ENCODE measurements around the gene LYZL1.
"Not testable (repeated sequence)": the region's sequence is repeated elsewhere in the genome, so short reads cannot be mapped to it uniquely, and the experiment has no call there.

The LYZL1 gene

GRCh38 chr10:29310463-29310862, 21.6 kb downstream of the LYZL1 start:
- not testable (repeated sequence) for DNase-seq

DNA sequence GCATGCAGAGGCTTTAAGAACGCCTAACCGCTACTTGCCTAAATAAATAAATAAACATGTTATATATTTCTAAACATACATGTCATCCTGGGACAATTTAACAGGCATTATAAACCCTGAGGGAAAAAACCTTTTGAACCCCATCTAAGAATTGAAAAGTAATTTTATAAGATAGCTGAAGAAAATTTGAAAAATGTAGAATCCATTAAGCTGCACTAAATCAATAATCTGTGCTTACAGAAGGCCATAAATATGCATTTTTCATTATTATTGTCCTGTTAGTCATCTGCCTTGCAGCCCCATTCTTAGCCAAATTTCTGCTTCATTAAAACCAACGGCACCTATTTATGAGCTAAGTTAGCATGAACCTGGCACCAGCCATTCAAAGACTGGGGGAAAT, 24.2 kb downstream of the LYZL1 start:
- no peak for DNase-seq

DNA sequence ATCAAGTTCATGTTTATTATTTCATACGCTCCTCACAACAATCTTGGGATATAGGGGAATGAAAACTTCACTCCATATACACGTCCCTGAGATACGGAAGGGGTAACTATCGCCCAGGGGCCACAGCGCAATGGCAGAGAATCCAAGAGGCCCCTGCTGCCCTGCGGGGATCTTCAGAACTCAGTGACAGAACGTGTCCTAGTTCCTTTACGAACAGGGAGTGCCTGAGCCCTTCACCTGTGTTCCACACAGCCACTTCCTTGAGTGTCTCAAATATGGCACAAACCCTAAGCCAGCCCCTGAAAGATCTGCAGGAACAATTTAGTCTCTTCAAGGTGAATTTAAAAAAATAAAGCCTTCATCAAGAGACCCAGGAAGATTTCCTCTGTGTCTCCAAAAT, 25.9 kb downstream of the LYZL1 start:
- no peak for DNase-seq

- no peak for DNase-seq
Measured at GRCh38 chr10:29315814-29316213, 26.9 kb downstream of the LYZL1 start.

DNA sequence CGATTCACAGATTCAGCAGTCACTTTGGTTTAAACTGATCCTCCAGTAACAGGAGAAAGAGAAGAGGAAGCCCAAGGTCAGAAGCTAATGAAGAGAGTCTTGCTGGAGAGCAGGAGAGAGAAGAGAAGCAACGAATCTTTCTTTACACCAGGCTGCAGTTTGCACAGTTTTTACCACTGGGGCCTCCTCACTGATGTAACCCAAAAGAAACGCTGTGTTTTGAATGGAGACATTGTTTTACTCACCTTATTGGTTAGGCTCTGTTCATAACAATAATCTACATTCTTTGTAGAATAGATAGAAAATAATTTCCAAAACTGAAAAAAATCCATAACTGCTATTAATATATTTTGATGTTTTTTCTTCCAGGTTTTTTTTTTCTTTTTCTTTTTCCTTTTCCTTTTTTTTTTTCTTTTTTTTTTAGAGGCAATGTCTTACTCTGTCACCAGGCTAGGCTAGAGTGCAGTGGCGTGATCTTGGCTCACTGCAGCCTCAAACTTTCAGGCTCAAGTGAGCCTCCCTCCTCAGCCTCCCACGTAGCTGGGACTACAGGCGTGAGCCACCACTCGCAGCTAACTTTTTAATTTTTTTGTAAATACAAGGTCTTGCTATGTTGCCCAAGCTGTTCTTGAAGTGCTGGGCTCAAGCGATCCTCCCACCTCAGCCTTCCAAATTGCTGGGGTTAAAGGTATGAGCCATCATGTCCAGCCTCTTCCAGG, 27.6 kb downstream of the LYZL1 start:
- DNase-seq, result no peak

DNA sequence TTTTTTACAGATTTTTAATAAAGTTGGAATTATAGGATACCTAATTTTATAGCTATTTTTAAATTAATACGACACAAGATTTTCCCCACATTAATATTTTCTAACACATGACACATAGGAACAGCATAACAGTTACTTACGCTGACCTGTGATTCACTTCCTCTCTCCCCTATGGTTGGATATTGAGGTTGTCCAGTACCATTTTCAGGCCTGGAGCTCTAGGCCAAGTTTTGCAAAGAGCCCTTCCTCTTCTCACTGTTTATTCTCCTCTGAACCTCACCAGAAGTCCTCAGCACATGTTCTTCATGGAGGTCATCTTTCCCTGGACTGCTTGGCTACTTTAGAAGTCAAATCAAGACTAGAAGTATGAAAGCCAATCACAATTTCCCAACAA, 28.2 kb downstream of the LYZL1 start:
- no peak for DNase-seq

GRCh38 chr10:29317423-29318021, 28.7 kb downstream of the LYZL1 start:
- DNase-seq, result no peak

- DNase-seq, result peak; percentile 53
Measured at GRCh38 chr10:29318141-29319071, 29.5 kb downstream of the LYZL1 start.

DNA sequence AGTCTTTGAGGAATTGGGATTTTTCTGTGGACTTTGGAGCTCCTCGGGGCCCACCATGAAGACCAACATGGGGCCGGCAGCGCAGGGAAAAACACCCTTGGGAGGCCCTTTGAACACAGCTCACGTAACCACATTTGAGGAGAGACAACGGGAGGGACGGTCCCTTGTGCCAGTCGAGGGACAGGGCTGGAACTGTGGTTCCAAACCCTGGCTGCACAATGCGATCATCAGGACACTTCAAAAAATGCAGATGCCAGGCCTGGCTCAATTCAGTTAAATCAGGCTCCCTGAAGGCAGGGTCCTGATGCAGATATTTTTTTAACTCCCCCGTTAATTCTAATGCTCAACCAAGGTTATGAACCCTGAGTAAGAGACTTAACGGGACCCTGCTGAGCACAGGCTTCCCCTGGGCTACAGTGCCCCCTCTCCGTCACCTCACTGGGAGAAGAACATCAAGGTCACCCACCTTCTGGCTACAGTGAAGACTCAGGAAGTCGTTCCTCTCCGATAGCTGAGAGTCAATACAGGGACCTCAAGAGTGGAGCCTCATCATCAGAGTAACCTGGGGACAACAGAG, 30.4 kb downstream of the LYZL1 start:
- no peak for DNase-seq

DNA sequence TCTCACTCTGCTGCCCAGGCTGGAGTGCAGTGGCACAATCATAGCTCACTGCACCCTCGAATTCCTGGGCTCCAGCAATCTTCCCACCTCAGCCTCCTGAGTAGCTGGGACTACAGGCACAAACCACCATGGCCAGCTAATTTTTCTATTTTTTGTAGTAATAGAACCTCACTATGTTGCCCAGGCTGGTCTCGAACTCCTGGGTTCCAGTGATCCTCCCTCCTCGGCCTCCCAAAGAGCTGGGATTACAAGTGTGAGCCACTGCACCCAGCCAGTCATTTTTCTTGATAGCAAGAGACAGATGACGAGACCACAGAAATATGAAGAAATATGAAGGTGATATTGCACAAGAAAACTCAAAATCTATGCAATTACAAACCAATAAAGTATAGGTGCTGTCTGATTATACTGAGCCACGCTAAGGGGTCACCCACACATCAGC, 31.8 kb downstream of the LYZL1 start:
- not testable (repeated sequence) for DNase-seq

DNA sequence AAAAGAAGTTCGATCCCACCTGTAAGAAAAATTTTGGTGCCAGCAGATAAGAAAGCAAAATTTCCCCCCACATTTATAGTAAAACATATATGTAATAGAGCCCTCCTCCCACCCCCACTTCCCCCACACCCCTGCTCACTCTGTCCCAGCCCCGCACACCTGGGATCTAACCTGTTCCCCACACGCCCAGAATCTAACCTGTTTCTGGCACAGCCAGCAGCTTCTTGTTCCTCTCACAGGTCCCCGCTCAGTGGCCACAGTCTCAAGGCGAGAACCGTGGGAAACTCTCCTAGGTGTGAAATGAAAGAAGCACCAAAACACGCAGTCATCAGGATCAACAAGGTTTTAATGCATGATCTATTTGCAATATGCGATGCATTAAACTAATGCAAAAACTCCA, 32.8 kb downstream of the LYZL1 start:
- DNase-seq, result no peak

GRCh38 chr10:29322918-29323317, 34.0 kb downstream of the LYZL1 start:
- no peak for DNase-seq

DNA sequence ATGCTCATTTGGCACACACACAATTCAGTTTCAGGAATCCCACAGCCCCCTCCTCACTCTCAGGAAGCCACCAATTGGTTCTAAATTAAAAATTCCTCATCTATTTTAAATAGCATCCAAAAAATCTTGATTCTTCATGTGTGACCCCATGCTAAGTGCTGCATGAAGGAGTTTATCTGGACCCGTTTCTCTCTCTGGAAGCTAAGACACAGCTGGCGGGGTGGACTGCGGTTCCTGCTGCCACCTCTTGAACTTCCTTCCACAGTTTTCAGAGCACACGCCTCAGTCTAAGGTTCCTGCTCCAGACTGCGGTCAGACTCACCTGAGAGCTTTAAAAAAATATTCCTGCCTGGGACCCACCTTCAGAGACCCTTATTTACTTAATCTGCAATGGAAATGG, 34.5 kb downstream of the LYZL1 start:
- no peak for DNase-seq

DNA sequence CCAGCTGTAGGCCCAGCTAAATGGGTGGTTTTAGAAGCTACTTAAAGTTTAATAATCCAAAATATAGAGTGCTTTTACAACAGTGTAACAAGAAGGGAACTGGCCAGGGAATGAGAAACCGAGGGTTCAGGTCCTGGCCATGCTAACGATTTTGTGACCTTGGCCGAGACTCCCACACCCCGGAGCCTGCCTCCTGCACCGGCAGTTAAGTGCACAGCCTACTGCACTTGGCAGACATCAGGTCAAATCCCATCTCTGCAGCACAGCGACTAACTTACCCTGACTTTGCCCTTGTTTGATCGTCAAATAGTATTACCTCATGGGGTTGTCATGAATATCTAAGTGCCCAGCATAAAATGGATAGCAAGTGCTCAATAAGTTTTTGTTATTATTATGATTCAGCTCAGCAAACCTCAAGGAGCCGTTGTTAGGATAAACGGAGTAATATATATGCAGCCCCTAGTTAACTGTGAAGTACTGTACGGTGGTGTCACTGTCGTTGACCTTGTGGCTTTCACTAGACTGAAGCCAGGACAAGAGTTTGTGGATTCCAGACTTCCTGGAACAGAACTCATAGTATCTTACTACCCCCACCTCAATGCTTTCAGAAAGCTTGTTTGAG, 35.5 kb downstream of the LYZL1 start:
- DNase-seq, result no peak

DNA sequence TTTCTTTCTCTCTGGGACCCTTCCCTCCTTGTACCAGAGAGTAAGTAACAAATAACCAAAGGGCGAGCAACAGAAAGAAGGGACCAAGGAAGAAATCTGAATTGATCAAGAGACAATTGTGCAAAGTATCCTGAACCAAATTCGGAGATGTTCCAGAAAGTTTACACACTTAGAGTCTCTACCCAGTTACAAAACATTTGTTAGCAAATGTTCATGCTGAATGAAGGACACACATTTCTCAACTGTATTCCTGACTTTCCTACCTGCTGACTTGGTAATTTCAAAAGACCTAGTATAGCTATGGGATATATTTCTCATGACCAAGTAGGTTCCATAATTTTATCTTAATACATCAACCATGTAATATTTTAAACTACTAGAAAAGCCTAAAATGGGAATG, 37.4 kb downstream of the LYZL1 start:
- DNase-seq, result no peak

- DNase-seq, result no peak
Measured at GRCh38 chr10:29326886-29327745, 38.2 kb downstream of the LYZL1 start.

DNA sequence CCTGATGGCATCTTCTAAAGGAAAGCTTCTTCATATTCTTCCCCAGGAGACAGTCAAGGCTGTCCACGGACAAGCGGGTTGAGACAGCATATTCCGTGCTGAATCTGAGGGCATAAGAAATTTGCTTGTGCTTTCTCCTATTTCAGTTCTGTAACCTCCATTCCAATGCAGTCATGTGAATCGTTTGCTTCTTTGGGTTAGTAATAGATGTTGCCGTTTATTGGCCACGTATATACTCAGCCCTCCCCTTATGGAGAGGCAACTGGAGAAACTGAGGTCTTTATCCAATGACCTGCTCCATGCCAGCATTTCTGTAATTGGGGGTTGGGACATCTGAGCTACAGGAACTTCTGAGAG, 38.9 kb downstream of the LYZL1 start:
- DNase-seq, result no peak

DNA sequence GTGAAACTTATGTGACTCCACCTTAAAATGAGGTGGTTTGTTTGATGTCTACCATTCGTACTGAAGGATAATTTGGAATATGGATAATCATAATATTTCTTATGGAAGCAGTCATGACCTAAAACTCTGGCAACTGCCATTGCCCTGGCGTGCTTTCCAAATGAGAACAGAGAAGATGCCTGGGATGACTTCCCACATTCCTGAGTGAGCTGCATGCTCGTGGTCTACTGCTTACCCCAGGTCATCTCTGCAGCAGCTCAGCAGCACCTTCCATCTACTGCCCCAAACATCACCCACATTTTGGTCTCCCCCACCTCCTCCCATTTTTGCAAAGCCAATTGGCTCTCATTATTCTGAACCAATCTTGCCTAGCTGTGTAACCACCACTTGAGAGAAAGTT, 40.1 kb downstream of the LYZL1 start:
- no peak for DNase-seq

DNA sequence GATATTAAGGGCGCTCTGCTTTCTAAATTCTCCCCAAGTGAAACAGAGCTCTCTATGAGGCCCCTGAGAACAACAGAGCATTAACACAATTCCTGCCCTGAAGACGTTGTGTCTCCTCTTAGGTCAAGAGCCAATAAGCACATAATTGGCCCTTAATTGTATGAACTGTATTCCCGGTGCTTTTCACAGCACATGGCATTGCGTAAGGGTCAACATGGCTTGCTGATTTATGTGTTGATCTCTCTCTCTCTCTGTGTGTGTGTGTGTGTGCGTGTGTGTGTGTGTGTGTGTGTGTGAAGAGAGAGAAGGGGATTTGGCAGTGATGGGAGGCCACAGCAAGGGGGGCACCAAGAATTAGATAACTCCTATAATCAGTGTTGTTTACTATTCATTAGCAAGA, 40.5 kb downstream of the LYZL1 start:
- DNase-seq, result no peak

GRCh38 chr10:29332061-29332760, 43.3 kb downstream of the LYZL1 start:
- DNase-seq, result no peak

GRCh38 chr10:29332761-29333148, 43.9 kb downstream of the LYZL1 start:
- DNase-seq, result no peak

Data from NCI-H2171 treated with DMSO at 0.1 percent for 48 hours (cell line).